Ovary (tissue), 9 donors: ENCODE measurements around the gene ARL6IP4. TPM values are rescaled to one million over a fixed set of nuclear protein-coding genes. Genes with fewer than 3 reads are reported as not detected.
"Not testable (repeated sequence)": the region's sequence is repeated elsewhere in the genome, so short reads cannot be mapped to it uniquely, and the experiment has no call there.

ENCODE experiments used
- DNase-seq, 5 donors: peaks; one replicate each; pipeline ENCODE4 v3.0.0-alpha.2; 2019 to 2020
- H3K27ac ChIP-seq, 2 donors: fragments of 200-600 bp; one replicate each; pipeline versions ENCODE4 v1.5.1 to v1.8.0; 2019 to 2022
- H3K27me3 ChIP-seq: fragments of 200-600 bp; one replicate; pipeline ENCODE4 v1.8.0; 2022
- H3K36me3 ChIP-seq: fragments of 200-600 bp; sonication (generic); one replicate; pipeline ENCODE4 v1.5.1; 2019
- H3K4me1 ChIP-seq: one replicate; pipeline ENCODE4 v1.8.1; 2013; ENCODE audit warnings: mild to moderate bottlenecking, moderate library complexity; ENCODE audit not compliant: insufficient read depth
- H3K4me3 ChIP-seq: fragments of 200-600 bp; sonication (generic); one replicate; pipeline ENCODE4 v1.5.1; 2017
- H3K9me3 ChIP-seq, 2 donors: fragments of 200-600 bp in 1 of 2; sonication (generic) in 1 of 2; one replicate each; pipeline versions ENCODE4 v1.5.1 to v1.8.1; 2013 to 2019; ENCODE audit warnings: mild to moderate bottlenecking in 1 of 2, moderate library complexity in 1 of 2
- CTCF ChIP-seq, 3 donors: fragments of 450-650 bp in 2 of 3; fragments of 200-600 bp in 1 of 3; IDR thresholded peaks; one replicate each; pipeline versions ENCODE4 v1.5.1 to v1.8.0; 2016 to 2022; ENCODE audit warnings: antibody characterized with exemption in 3 of 3, mild to moderate bottlenecking in 1 of 3
- EP300 ChIP-seq: sonication (generic); formaldehyde crosslinking; IDR thresholded peaks from one replicate; pipeline ENCODE4 v1.6.1; 2017; ENCODE audit warnings: antibody characterized with exemption
- POLR2A ChIP-seq: fragments of 450-650 bp; IDR thresholded peaks from one replicate; pipeline ENCODE4 v1.6.1; 2017; ENCODE audit warnings: antibody characterized with exemption, mild to moderate bottlenecking, moderate library complexity
- WGBS, 3 donors: extraction: QIAGEN DNeasy Blood & Tissue Kit in 1 of 3; methylation state at CpG; one replicate each; pipeline versions ENCODE4 v1.1.5 to v1.1.7; 2013 to 2017; 5-methylcytosine and 5-hydroxymethylcytosine counted together
- intact Hi-C, 4 donors: fragments of 100-400 bp; cut with DNase I; formaldehyde crosslinking; loops; one replicate each; pipeline versions ENCODE4 v1.11.0 to v1.15.1; 2022 to 2023
- polyA plus RNA-seq, 2 donors: library from polyadenylated mRNA; stranded (reverse); fragments of 200-250 nt in 1 of 2; fragments of 350-450 nt in 1 of 2; fragmentation: Illumina TruSeq in 1 of 2; extraction: RNeasy Lipid Tissue Mini Kit (QIAGEN cat#74804) in 1 of 2; gene quantifications; one replicate each; pipeline ENCODE4 v1.2.3, GENCODE V29; 2013 to 2014
- total RNA-seq, 7 donors: library from RNA; depleted of rRNA in 2 of 7; stranded (reverse); fragments of >200 nt in 2 of 7; fragmentation: NEBNext Ultra II Directional in 3 of 7; extraction: Animal tissue kit (Norgen Biotek cat#: 25700) in 3 of 7; gene quantifications; one replicate each; pipeline versions ENCODE4 v1.1.0 to v1.2.4, GENCODE V29; 2016 to 2023
- donor health status: DM: no; HTN: no; CAD: no; lungs with moderate emphysema.
- donor health status: DM: no; HTN: no; CAD: no.
- donor health status: Bipolar disorder and iron deficiency.
- donor health status: DM: yes; HTN: yes; CAD: no.
- donor health status: DM: no; HTN: no; CAD: no.
- donor health status: DM: yes; HTN: yes; CAD: no.

The ARL6IP4 gene
- total and polyA plus RNA-seq, 9 donors, result 65.4 to 313 (median 192) TPM

- Histone ChIP-seq H3K4me3 (no peak overlapping the region), H3K36me3 (no peaks in the 10 kb centered on the region), H3K4me1 (no peaks in the 10 kb centered on the region), H3K9me3 (no peaks in the 10 kb centered on the region), H3K27me3 (no peaks in the 10 kb centered on the region), H3K27ac (no peak overlapping the region)
- TF ChIP-seq POLR2A (no peak), CTCF (IDR thresholded peaks at IDR 0.05) (no peak), EP300 (no peak)
- 93% methylated on average over 19 of the region's 19 CpGs for WGBS, 3 donors
- intact Hi-C loops, result no loop called here
- DNase-seq, result no peak
Observed at GRCh38 chr12:123013185-123014095, 33.0 kb downstream of the ARL6IP4 start.

GRCh38 chr12:123014473-123014872 is 34.0 kb downstream of the ARL6IP4 start:
- H3K9me3 ChIP-seq, intact Hi-C loops, H3K4me3 ChIP-seq, H3K27ac ChIP-seq, H3K4me1 ChIP-seq, H3K27me3 ChIP-seq, DNase-seq, H3K36me3 ChIP-seq: not testable (repeated sequence)
- WGBS, 3 donors, result 92 to 98% (median 96%) methylated on average over 4 of the region's 4 CpGs

GRCh38 chr12:123017753-123018152 is 37.3 kb downstream of the ARL6IP4 start:
- H3K4me1 ChIP-seq, result no peaks in the 10 kb centered on the region
- H3K27me3 ChIP-seq, result no peaks in the 10 kb centered on the region
- no peaks in the 10 kb centered on the region for H3K36me3 ChIP-seq
- TF ChIP-seq EP300, result no peak
- no peak for TF ChIP-seq CTCF (IDR thresholded peaks at IDR 0.05)
- TF ChIP-seq POLR2A, result no peak
- no peak overlapping the region for H3K4me3 ChIP-seq
- WGBS, 3 donors, result 91 to 100% (median 97%) methylated on average over 1 of the region's 1 CpG
- DNase-seq, result no peak
- no peaks in the 10 kb centered on the region for H3K9me3 ChIP-seq
- intact Hi-C loops, result no loop called here
- H3K27ac ChIP-seq, result no peak overlapping the region

GRCh38 chr12:123019841-123020138 is 39.3 kb downstream of the ARL6IP4 start:
- no peak overlapping the region for H3K27ac ChIP-seq
- H3K4me1 ChIP-seq, result no peaks in the 10 kb centered on the region
- H3K36me3 ChIP-seq, result no peaks in the 10 kb centered on the region
- no peak for DNase-seq
- no peaks in the 10 kb centered on the region for H3K27me3 ChIP-seq
- intact Hi-C loops, result no loop called here
- no peak for TF ChIP-seq CTCF (IDR thresholded peaks at IDR 0.05)
- no peak for TF ChIP-seq EP300
- TF ChIP-seq POLR2A, result no peak
- H3K9me3 ChIP-seq, result no peaks in the 10 kb centered on the region
- WGBS, 3 donors, result 87 to 97% (median 93%) methylated on average over 2 of the region's 2 CpGs
- H3K4me3 ChIP-seq, result no peak overlapping the region

GRCh38 chr12:123021688-123022604 is 41.5 kb downstream of the ARL6IP4 start:
- no peak overlapping the region for H3K27ac ChIP-seq
- H3K36me3 ChIP-seq, result no peaks in the 10 kb centered on the region
- no peaks in the 10 kb centered on the region for H3K4me1 ChIP-seq
- intact Hi-C loops, result no loop called here
- WGBS, 3 donors, result 90 to 92% (median 91%) methylated on average over 18 of the region's 18 CpGs
- H3K27me3 ChIP-seq, result no peaks in the 10 kb centered on the region
- H3K9me3 ChIP-seq, result no peaks in the 10 kb centered on the region
- no peak for TF ChIP-seq POLR2A
- no peak for TF ChIP-seq EP300
- TF ChIP-seq CTCF (IDR thresholded peaks at IDR 0.05), result no peak
- DNase-seq, result no peak
- H3K4me3 ChIP-seq, result no peak overlapping the region
